Activated CD8-positive, alpha-beta T cell treated with anti-CD3 and anti-CD28 coated beads for 36 hours (primary cell): Measurements from ENCODE around the gene CELSR1. TPM values are rescaled to one million over a fixed set of nuclear protein-coding genes. Genes with fewer than 3 reads are reported as not detected.

ENCODE experiments used
- ATAC-seq: fragments of 200-7000 bp; cut with Tn5 transposase; one replicate; pipeline ENCODE4 v1.10.0; 2021; ENCODE audit warnings: mild to moderate bottlenecking, moderate library complexity
- CTCF ChIA-PET: fragments of 350-600 bp; sonication (Branson Sonifier 250); formaldehyde crosslinking; loops from one replicate; lab custom pipeline; 2021; ENCODE audit warnings: antibody characterized with exemption; lab: Charles Lee
- POLR2A ChIA-PET: fragments of 350-600 bp; sonication (Branson Sonifier 250); formaldehyde crosslinking; loops from one replicate; lab custom pipeline; 2021; ENCODE audit warnings: antibody characterized with exemption; lab: Charles Lee
- DNase-seq: peaks from one replicate; pipeline ENCODE4 v3.0.0-alpha.2; 2020
- H3K27ac Mint-ChIP-seq: one replicate; pipeline ENCODE4 v1.8.0; 2021; ENCODE audit warnings: mild to moderate bottlenecking, mixed read lengths
- H3K27me3 Mint-ChIP-seq: one replicate; pipeline ENCODE4 v1.8.0; 2021; ENCODE audit warnings: mixed read lengths
- H3K36me3 Mint-ChIP-seq: one replicate; pipeline ENCODE4 v1.8.0; 2021; ENCODE audit warnings: low read depth, mixed read lengths
- H3K4me1 Mint-ChIP-seq: one replicate; pipeline ENCODE4 v1.8.0; 2021; ENCODE audit warnings: low read depth, mixed read lengths
- H3K4me3 Mint-ChIP-seq: one replicate; pipeline ENCODE4 v1.8.0; 2021; ENCODE audit warnings: mild to moderate bottlenecking, moderate library complexity, mixed read lengths
- H3K9me3 Mint-ChIP-seq: one replicate; pipeline ENCODE4 v1.8.0; 2021; ENCODE audit warnings: mixed read lengths
- intact Hi-C: fragments of 100-400 bp; cut with micrococcal nuclease; formaldehyde crosslinking; loops from one replicate; pipeline ENCODE4 v1.10.0; 2022
- total RNA-seq, 2 experiments: library from RNA; stranded (reverse); gene quantifications; one replicate each; pipeline ENCODE4 v1.2.3, GENCODE V29; 2021
- TF ChIP-seq, protein P1 (sequence below): fragments of 200-600 bp; IDR thresholded peaks from one replicate; pipeline ENCODE4 v1.8.0; 2022; ENCODE audit warnings: antibody characterized with exemption, mild to moderate bottlenecking

CELSR1 gene
- total RNA-seq, 2 experiments from 2014 or later, result 0.25 to 0.36 TPM

DNA sequence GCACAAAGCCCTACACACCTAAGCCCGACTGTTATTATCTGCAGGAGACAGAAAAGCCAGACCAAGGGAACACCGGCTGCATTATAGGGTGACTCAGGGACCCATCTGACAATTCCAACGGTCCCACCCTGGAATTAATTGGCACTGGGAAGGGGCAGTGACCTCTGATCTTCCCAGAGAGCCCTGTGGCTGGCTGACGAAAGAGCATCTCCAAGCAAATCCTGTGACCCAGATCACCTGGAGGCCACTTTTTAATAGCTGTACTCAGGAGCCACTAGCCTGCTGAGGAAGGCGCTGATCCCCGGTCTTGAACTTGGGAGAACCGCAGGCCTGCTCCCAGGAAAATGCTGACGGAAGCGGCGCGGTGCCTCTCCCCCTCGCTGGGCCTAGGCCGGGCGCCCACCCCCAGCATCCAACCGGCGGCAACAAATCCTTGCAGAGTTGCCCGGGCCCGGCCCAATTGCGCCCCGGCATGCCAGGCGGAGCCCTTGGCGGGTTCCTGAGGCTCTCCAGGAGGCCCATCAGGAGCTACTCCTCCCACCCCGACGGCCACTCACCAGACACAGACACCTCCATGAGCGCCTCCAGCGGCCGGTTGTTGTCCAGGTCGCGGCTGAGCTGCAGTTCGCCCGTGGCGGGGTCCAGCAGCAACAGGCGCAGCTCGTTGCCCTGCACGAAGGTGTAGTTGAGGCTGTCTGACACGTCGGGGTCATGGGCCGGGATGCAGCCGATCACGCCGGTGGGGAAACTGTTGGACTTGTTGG, 4.2 kb downstream of the CELSR1 start:
- TF ChIP-seq, protein P1, sequence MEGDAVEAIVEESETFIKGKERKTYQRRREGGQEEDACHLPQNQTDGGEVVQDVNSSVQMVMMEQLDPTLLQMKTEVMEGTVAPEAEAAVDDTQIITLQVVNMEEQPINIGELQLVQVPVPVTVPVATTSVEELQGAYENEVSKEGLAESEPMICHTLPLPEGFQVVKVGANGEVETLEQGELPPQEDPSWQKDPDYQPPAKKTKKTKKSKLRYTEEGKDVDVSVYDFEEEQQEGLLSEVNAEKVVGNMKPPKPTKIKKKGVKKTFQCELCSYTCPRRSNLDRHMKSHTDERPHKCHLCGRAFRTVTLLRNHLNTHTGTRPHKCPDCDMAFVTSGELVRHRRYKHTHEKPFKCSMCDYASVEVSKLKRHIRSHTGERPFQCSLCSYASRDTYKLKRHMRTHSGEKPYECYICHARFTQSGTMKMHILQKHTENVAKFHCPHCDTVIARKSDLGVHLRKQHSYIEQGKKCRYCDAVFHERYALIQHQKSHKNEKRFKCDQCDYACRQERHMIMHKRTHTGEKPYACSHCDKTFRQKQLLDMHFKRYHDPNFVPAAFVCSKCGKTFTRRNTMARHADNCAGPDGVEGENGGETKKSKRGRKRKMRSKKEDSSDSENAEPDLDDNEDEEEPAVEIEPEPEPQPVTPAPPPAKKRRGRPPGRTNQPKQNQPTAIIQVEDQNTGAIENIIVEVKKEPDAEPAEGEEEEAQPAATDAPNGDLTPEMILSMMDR, result no peak
- DNase-seq (no peak), ATAC-seq (no peak)
- H3K27me3 Mint-ChIP-seq, result peaks cover 14% of the 10 kb centered on the region
- H3K9me3 Mint-ChIP-seq, result no peaks in the 10 kb centered on the region
- ChIA-PET CTCF (interaction anchor here (1.0 to 1.1 kb wide), 2 partner anchors 165 to 166 kb away, joined by 3 read pairs; no protein-coding TSS in a partner anchor), POLR2A (no interaction called here)
- H3K27ac Mint-ChIP-seq, result no peak overlapping the region
- intact Hi-C loops, result no loop called here
- H3K4me1 Mint-ChIP-seq, result peaks cover 2% of the 10 kb centered on the region
- no peaks in the 10 kb centered on the region for H3K36me3 Mint-ChIP-seq
- no peak overlapping the region for H3K4me3 Mint-ChIP-seq

DNA sequence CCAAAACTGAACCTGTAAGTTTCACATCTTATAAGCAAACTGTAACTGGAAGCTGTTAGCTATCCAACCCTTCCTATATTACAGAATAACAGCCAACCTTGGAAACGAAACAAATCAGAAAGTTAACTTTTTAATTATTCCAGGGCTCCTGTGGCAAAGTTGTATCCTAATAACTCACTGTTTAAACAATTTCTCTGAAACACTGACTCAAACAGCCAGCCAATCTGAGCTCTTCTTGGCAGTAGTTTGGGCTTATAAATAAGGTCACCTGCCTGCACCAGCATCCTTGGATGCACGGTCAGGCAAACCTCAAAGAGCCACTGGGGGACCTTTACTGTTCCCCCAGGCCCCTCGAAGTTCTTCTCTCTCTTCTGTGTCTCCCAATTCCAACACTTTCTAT, 5.0 kb downstream of the CELSR1 start:
- intact Hi-C loops, result no loop called here
- DNase-seq, result no peak
- ChIA-PET CTCF (interaction anchor here (1.0 kb wide), 1 partner anchor 165 kb away, joined by 3 read pairs; no protein-coding TSS in a partner anchor), POLR2A (no interaction called here)
- ATAC-seq, result no peak
- no peaks in the 10 kb centered on the region for H3K9me3 Mint-ChIP-seq
- H3K27ac Mint-ChIP-seq, result no peak overlapping the region
- H3K36me3 Mint-ChIP-seq, result no peaks in the 10 kb centered on the region
- H3K27me3 Mint-ChIP-seq, result peaks cover 12% of the 10 kb centered on the region
- H3K4me3 Mint-ChIP-seq, result no peak overlapping the region
- TF ChIP-seq, protein P1, result no peak
- no peaks in the 10 kb centered on the region for H3K4me1 Mint-ChIP-seq

DNA sequence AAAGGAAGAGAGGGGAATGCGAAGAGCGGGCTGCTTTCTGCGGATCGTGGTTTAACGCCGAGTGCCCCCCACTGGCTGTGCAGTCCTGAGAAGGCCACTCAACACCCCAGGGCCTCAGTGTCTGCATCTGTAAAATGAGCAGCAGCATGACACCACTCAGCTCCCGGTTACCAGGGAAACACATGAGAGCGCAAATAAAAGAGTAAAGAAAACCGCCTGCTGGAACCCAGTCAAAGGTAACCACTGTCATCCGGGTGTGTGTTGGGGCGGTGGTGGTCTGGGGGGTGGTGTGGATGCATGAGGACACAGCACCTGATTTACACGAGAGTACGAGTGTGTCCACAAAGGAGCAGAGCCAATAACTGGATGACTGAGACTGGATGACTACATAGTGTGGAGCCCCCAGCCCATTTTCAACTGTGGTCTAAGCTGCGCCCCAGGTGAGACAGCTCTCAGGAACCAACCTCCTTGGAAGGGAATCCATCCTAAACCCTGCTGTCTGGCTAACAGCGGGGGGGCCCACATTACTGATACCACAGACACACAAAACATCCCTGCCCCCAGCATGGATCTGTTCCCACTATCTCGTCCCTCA, 5.7 kb downstream of the CELSR1 start:
- intact Hi-C loops, result no loop called here
- TF ChIP-seq, protein P1, result no peak
- Mint-ChIP-seq H3K9me3 (no peaks in the 10 kb centered on the region), H3K27ac (no peak overlapping the region), H3K27me3 (peaks cover 14% of the 10 kb centered on the region), H3K4me3 (no peak overlapping the region), H3K36me3 (no peaks in the 10 kb centered on the region), H3K4me1 (no peaks in the 10 kb centered on the region)
- POLR2A ChIA-PET, result no interaction called here
- no peak for ATAC-seq
- DNase-seq, result no peak
- CTCF ChIA-PET, result interaction anchor here (1.0 kb wide), 1 partner anchor 164 kb away, joined by 3 read pairs; no protein-coding TSS in a partner anchor

DNA sequence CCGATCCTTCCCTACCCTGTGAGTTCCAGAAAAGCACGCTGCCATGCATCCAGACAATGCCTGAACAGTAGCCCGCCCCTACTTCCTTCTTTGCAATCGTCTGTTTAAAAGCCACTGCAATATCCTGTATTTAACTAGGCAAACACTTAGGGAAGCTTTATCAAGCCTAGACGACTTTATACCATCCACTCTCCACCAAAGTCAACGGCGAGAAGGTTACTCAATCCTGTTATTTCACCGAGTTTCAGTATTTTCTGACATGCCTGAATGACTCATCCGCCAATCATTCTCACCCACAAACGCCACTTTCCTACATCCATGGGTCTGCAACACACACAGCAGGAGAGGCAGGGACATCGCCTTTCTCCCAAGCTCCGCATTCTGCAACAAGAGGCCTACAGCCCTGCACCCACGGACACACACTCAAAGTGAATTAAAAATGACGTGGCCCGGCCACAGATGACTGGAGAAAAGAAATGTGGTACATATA, 9.3 kb downstream of the CELSR1 start:
- Mint-ChIP-seq H3K27ac (no peak overlapping the region), H3K9me3 (no peaks in the 10 kb centered on the region), H3K27me3 (peaks cover 3% of the 10 kb centered on the region), H3K36me3 (no peaks in the 10 kb centered on the region), H3K4me1 (no peaks in the 10 kb centered on the region), H3K4me3 (no peak overlapping the region)
- ATAC-seq (no peak), DNase-seq (no peak)
- TF ChIP-seq, protein P1, result no peak
- ChIA-PET POLR2A (no interaction called here), CTCF (interaction anchor here (1.6 kb wide), 1 partner anchor 14 kb away, joined by 5 read pairs; no protein-coding TSS in a partner anchor)
- intact Hi-C loops, result no loop called here
